A549 (cell line): ENCODE results near the gene PSAT1. TPM values are rescaled to one million over a fixed set of nuclear protein-coding genes. Genes with fewer than 3 reads are reported as not detected.

Source experiments
- ATAC-seq, 2 experiments: fragments of 200-7000 bp in 1 of 2; fragments of >200 bp in 1 of 2; cut with Nextera tagmentation in 1 of 2; cut with Tn5 transposase in 1 of 2; 3 replicates each; pipeline versions ENCODE4 v1.8.0 to v1.9.1; 2018 to 2020; ENCODE audit warnings: mild to moderate bottlenecking in 1 of 2, moderate library complexity in 1 of 2
- CTCF ChIA-PET: fragments of 300-600 bp; sonication (Branson Sonifier 250); formaldehyde crosslinking; extraction: SDS; loops from one replicate; lab custom pipeline; 2021; ENCODE audit warnings: antibody characterized with exemption, inconsistent platforms; lab: Yijun Ruan, JAX
- POLR2A ChIA-PET: fragments of 350-600 bp; formaldehyde crosslinking; extraction: SDS; loops from one replicate; lab custom pipeline; 2021; ENCODE audit warnings: antibody characterized with exemption, inconsistent platforms; lab: Yijun Ruan, JAX
- DNase-seq, 2 experiments: peaks; one replicate each; pipeline versions ENCODE4 v3.0.0 to v3.0.0-alpha.2; 2011 to 2016; ENCODE audit warnings: low read depth in 1 of 2, low spot score in 1 of 2
- FAIRE-seq: peaks from 2 replicates; lab custom pipeline; 2011; peaks lifted over from hg19 to GRCh38; lab: Jason Lieb, UNC
- H3K27ac ChIP-seq, 2 experiments: fragments of >200 bp; sonication (Bioruptor Twin); formaldehyde crosslinking; 3 replicates each; pipeline ENCODE4 v1.5.1; 2016 to 2017
- H3K4me1 ChIP-seq: fragments of >200 bp; sonication (Bioruptor Twin); formaldehyde crosslinking; 3 replicates; pipeline ENCODE4 v1.6.1; 2016
- H3K4me2 ChIP-seq: fragments of >200 bp; sonication (Bioruptor Twin); formaldehyde crosslinking; 3 replicates; pipeline ENCODE4 v1.6.1; 2016
- H3K4me3 ChIP-seq: fragments of >200 bp; sonication (Bioruptor Twin); formaldehyde crosslinking; 3 replicates; pipeline ENCODE4 v1.5.1; 2016
- H3K9me3 ChIP-seq: fragments of >200 bp; sonication (Bioruptor Twin); formaldehyde crosslinking; 3 replicates; pipeline ENCODE4 v1.6.1; 2016
- BCL3 ChIP-seq: fragments of >200 bp; sonication (Bioruptor Twin); formaldehyde crosslinking; IDR thresholded peaks from 3 replicates; pipeline ENCODE4 v1.6.1; 2016
- CHD2 ChIP-seq: fragments of 150-350 bp; IDR thresholded peaks from 2 replicates; pipeline ENCODE4 v1.6.1; 2014; ENCODE audit warnings: low read length; ENCODE audit not compliant: partially characterized antibody
- EP300 ChIP-seq, 2 experiments: fragments of >200 bp; sonication (Bioruptor Twin); formaldehyde crosslinking; IDR thresholded peaks; 2 replicates in 1 of 2; 3 replicates in 1 of 2; pipeline ENCODE4 v1.6.1; 2016 to 2017
- GATA3 ChIP-seq: IDR thresholded peaks from 2 replicates; pipeline ENCODE4 v1.6.1; 2012; ENCODE audit warnings: borderline replicate concordance
- HDAC2 ChIP-seq: fragments of 200-600 bp; sonication (generic); IDR thresholded peaks from 2 replicates; pipeline ENCODE4 v1.6.1; 2016
- HOXA7 ChIP-seq: fragments of 250-450 bp; sonication (Bioruptor Pico); IDR thresholded peaks from 2 replicates; pipeline ENCODE4 v1.5.0; 2020; ENCODE audit warnings: mild to moderate bottlenecking, moderate library complexity
- HOXB13 ChIP-seq: fragments of 250-450 bp; sonication (Bioruptor Pico); IDR thresholded peaks from 2 replicates; pipeline ENCODE4 v1.5.0; 2020; ENCODE audit warnings: low read depth, mild to moderate bottlenecking, moderate library complexity
- HOXB5 ChIP-seq: fragments of 250-450 bp; sonication (Bioruptor Pico); IDR thresholded peaks from 2 replicates; pipeline ENCODE4 v1.5.0; 2020; ENCODE audit warnings: mild to moderate bottlenecking, moderate library complexity
- JUN ChIP-seq, 2 experiments: fragments of >200 bp; sonication (Bioruptor Twin); formaldehyde crosslinking; IDR thresholded peaks; 2 replicates in 1 of 2; 3 replicates in 1 of 2; pipeline ENCODE4 v1.6.1; 2016 to 2017
- JUNB ChIP-seq: fragments of >200 bp; sonication (Bioruptor Twin); formaldehyde crosslinking; IDR thresholded peaks from 2 replicates; pipeline ENCODE4 v1.6.1; 2016
- KDM5A ChIP-seq: fragments of 200-600 bp; sonication (generic); IDR thresholded peaks from 2 replicates; pipeline ENCODE4 v1.6.1; 2016; ENCODE audit warnings: antibody characterized with exemption, mild to moderate bottlenecking
- MAFK ChIP-seq: fragments of 450-650 bp; IDR thresholded peaks from 2 replicates; pipeline ENCODE4 v1.6.1; 2014; ENCODE audit not compliant: partially characterized antibody
- MYC ChIP-seq: IDR thresholded peaks from 2 replicates; pipeline ENCODE4 v1.6.1; 2012; ENCODE audit warnings: mild to moderate bottlenecking, inconsistent platforms, low read length, improper control_type of control experiment, borderline replicate concordance
- PBX3 ChIP-seq: IDR thresholded peaks from 2 replicates; pipeline ENCODE4 v1.6.1; 2012
- PHF8 ChIP-seq: fragments of 200-600 bp; sonication (generic); IDR thresholded peaks from 2 replicates; pipeline ENCODE4 v1.6.1; 2016; ENCODE audit warnings: low read depth, mild to moderate bottlenecking, antibody characterized with exemption, moderate library complexity, borderline replicate concordance
- RARB ChIP-seq: fragments of 250-450 bp; sonication (Bioruptor Pico); IDR thresholded peaks from 2 replicates; pipeline ENCODE4 v1.8.0; 2021; ENCODE audit warnings: mild to moderate bottlenecking, moderate library complexity
- RFX5 ChIP-seq: fragments of 450-650 bp; IDR thresholded peaks from 2 replicates; pipeline ENCODE4 v1.7.1; 2014; ENCODE audit warnings: antibody characterized with exemption, mild to moderate bottlenecking, moderate library complexity
- SMC3 ChIP-seq: fragments of >200 bp; sonication (Bioruptor Twin); formaldehyde crosslinking; IDR thresholded peaks from 3 replicates; pipeline ENCODE4 v1.6.1; 2018; ENCODE audit warnings: inconsistent platforms
- SREBF2 ChIP-seq: fragments of 450-650 bp; IDR thresholded peaks from 2 replicates; pipeline ENCODE4 v1.6.1; 2014; ENCODE audit warnings: mild to moderate bottlenecking, moderate library complexity
- TFCP2L1 ChIP-seq: fragments of 250-450 bp; sonication (Bioruptor Pico); IDR thresholded peaks from 2 replicates; pipeline ENCODE4 v1.5.0; 2021; ENCODE audit warnings: mild to moderate bottlenecking
- USF2 ChIP-seq: fragments of 450-650 bp; IDR thresholded peaks from 2 replicates; pipeline ENCODE4 v1.6.1; 2014; ENCODE audit warnings: antibody characterized with exemption
- ZC3H11A ChIP-seq: fragments of 450-650 bp; IDR thresholded peaks from 2 replicates; pipeline ENCODE4 v1.6.1; 2014; ENCODE audit warnings: antibody characterized with exemption, mild to moderate bottlenecking
- ZFP36 ChIP-seq: fragments of 450-650 bp; IDR thresholded peaks from 2 replicates; pipeline ENCODE4 v1.6.1; 2014; ENCODE audit warnings: borderline replicate concordance; ENCODE audit not compliant: partially characterized antibody
- ZNF302 ChIP-seq: fragments of 250-450 bp; sonication (Bioruptor Pico); IDR thresholded peaks from 2 replicates; pipeline ENCODE4 v1.9.0; 2021; ENCODE audit warnings: inconsistent platforms, mild to moderate bottlenecking, moderate library complexity
- ZSCAN20 ChIP-seq: fragments of 250-450 bp; sonication (Bioruptor Pico); IDR thresholded peaks from 2 replicates; pipeline ENCODE4 v1.8.0; 2022; ENCODE audit warnings: mild to moderate bottlenecking, moderate library complexity
- WGBS: methylation state at CpG from one replicate; pipeline ENCODE4 v1.1.6; 2017; ENCODE audit errors: missing lambda C conversion rate; 5-methylcytosine and 5-hydroxymethylcytosine counted together
- polyA plus RNA-seq, 4 experiments: library from polyadenylated mRNA; depleted of rRNA in 3 of 4; stranded (reverse); fragments of >200 nt; fragmentation: RNase III in 1 of 4; extraction: RNeasy Plus Mini Kit Qiagen cat#74134 plus additional on column Dnase treatment in 1 of 4; gene quantifications; 2 replicates in 3 of 4; 3 replicates in 1 of 4; pipeline ENCODE4 v1.2.3, GENCODE V29; 2011 to 2017

The PSAT1 gene
- polyA plus RNA-seq, 2 of the 4 experiments (the other 2 are of a cell fraction): 200 to 529 TPM

- no peak for TF ChIP-seq HOXA7 (CRISPR knock-in tag)
- no peak for TF ChIP-seq PHF8
- TF ChIP-seq, all 56 proteins: peak for 0
Observed at GRCh38 chr9:78269784-78270183, 27.1 kb upstream of the PSAT1 start (continued).

- ATAC-seq (no peak), DNase-seq (no peak), FAIRE-seq (no peak)
- no peak overlapping the region for H3K27ac ChIP-seq
- ChIA-PET POLR2A (interaction anchor here (1.8 kb wide), 1 partner anchor 24 kb away, joined by 5 read pairs; the partner anchor contains the start of gene PSAT1), CTCF (interaction anchor here (1.2 to 2.8 kb wide), 4 partner anchors 11 to 33 kb away, joined by 3 to 6 read pairs (median 3); no protein-coding TSS in a partner anchor)
- TF ChIP-seq HDAC2 (no peak), HOXB13 (CRISPR knock-in tag) (no peak), MYC (no peak), SREBF2 (no peak), MAFK (no peak), ZFP36 (no peak), HOXB5 (CRISPR knock-in tag) (no peak), ZC3H11A (no peak), USF2 (no peak), GATA3 (no peak), EP300 (IDR thresholded peaks at IDR 0.05) (no peak), ZSCAN20 (CRISPR knock-in tag) (no peak), JUN (IDR thresholded peaks at IDR 0.05) (no peak), TFCP2L1 (no peak), PBX3 (no peak), SMC3 (no peak), KDM5A (no peak)
- H3K4me1 ChIP-seq: no peaks in the 10 kb centered on the region
- no peaks in the 10 kb centered on the region for H3K9me3 ChIP-seq
- H3K4me3 ChIP-seq: no peak overlapping the region
- H3K4me2 ChIP-seq: no peak overlapping the region
Observed at GRCh38 chr9:78272307-78272706, 24.6 kb upstream of the PSAT1 start.

GRCh38 chr9:78273761-78274160 lies 23.2 kb upstream of the PSAT1 start:
- DNase-seq (no peak), ATAC-seq (no peak), FAIRE-seq (no peak)
- WGBS: 97% methylated on average over 3 of the region's 3 CpGs
- Histone ChIP-seq H3K4me1 (no peaks in the 10 kb centered on the region), H3K27ac (no peak overlapping the region), H3K4me3 (no peak overlapping the region), H3K9me3 (no peaks in the 10 kb centered on the region), H3K4me2 (no peak overlapping the region)
- ChIA-PET POLR2A (interaction anchor here (1.8 kb wide), 1 partner anchor 23 kb away, joined by 5 read pairs; the partner anchor contains the start of gene PSAT1), CTCF (interaction anchor here (1.1 to 2.8 kb wide), 3 partner anchors 11 to 93 kb away, joined by 3 to 6 read pairs (median 3); no protein-coding TSS in a partner anchor)
- TF ChIP-seq PHF8 (no peak), ZC3H11A (no peak), RARB (CRISPR knock-in tag) (no peak), HOXB13 (CRISPR knock-in tag) (no peak)

- H3K27ac ChIP-seq: no peak overlapping the region
- no peak for FAIRE-seq
- no peak for DNase-seq
- no peak for ATAC-seq
- CTCF ChIA-PET: interaction anchor here (0.6 to 1.2 kb wide), 3 partner anchors 12 to 969 kb away, joined by 3 to 4 read pairs (median 4); no protein-coding TSS in a partner anchor
- no peak overlapping the region for H3K4me2 ChIP-seq
- TF ChIP-seq HOXB13 (CRISPR knock-in tag): no peak
- TF ChIP-seq CHD2: no peak
- TF ChIP-seq TFCP2L1: no peak
- TF ChIP-seq RFX5: no peak
- no peak for TF ChIP-seq ZNF302 (CRISPR knock-in tag)
- no peak for TF ChIP-seq JUNB
- TF ChIP-seq EP300 (IDR thresholded peaks at IDR 0.05): no peak
- no peak for TF ChIP-seq BCL3
- POLR2A ChIA-PET: interaction anchor here (1.7 kb wide), 1 partner anchor 19 kb away, joined by 11 read pairs; the partner anchor contains the start of gene PSAT1
- H3K4me1 ChIP-seq: no peaks in the 10 kb centered on the region
- WGBS: 79% methylated on average over 5 of the region's 5 CpGs
- no peaks in the 10 kb centered on the region for H3K9me3 ChIP-seq
- H3K4me3 ChIP-seq: no peak overlapping the region
Observed at GRCh38 chr9:78278177-78278777, 18.6 kb upstream of the PSAT1 start.
